Effector memory CD4-positive, alpha-beta T cell (primary cell): ENCODE data around the gene ASIP.
A peak's percentile ranks its signal among the peaks of the same experiment; 100 is the strongest.
"Not testable (repeated sequence)": the region's sequence is repeated elsewhere in the genome, so short reads cannot be mapped to it uniquely, and the experiment has no call there.

ENCODE experiments used
- DNase-seq, 3 donors: peaks; one replicate each; pipeline ENCODE4 v3.0.0-alpha.2; 2020
- H3K27ac ChIP-seq: 2 replicates; pipeline ENCODE4 v1.7.0; 2013; ENCODE audit warnings: mild to moderate bottlenecking, low read length, moderate library complexity; ENCODE audit not compliant: insufficient read depth, poor library complexity, severe bottlenecking
- H3K27me3 ChIP-seq: replicated peaks from 2 replicates; pipeline ENCODE4 v1.7.0; 2013; ENCODE audit warnings: mild to moderate bottlenecking, low read length; ENCODE audit not compliant: insufficient read depth, control insufficient read depth, poor library complexity, severe bottlenecking
- H3K36me3 ChIP-seq: 2 replicates; pipeline ENCODE4 v1.7.0; 2013; ENCODE audit warnings: mild to moderate bottlenecking, low read length, moderate library complexity; ENCODE audit not compliant: control insufficient read depth, insufficient read depth
- H3K4me1 ChIP-seq: 2 replicates; pipeline ENCODE4 v1.7.0; 2013; ENCODE audit warnings: low read length, mild to moderate bottlenecking; ENCODE audit not compliant: control insufficient read depth, insufficient read depth, poor library complexity, severe bottlenecking
- H3K4me3 ChIP-seq: 2 replicates; pipeline ENCODE4 v1.7.0; 2013; ENCODE audit warnings: low read length, low read depth, mild to moderate bottlenecking; ENCODE audit not compliant: insufficient read depth, poor library complexity, severe bottlenecking
- H3K9me3 ChIP-seq: 2 replicates; pipeline ENCODE4 v1.7.0; 2013; ENCODE audit warnings: mild to moderate bottlenecking, low read length, moderate library complexity; ENCODE audit not compliant: control insufficient read depth

ASIP gene

DNA sequence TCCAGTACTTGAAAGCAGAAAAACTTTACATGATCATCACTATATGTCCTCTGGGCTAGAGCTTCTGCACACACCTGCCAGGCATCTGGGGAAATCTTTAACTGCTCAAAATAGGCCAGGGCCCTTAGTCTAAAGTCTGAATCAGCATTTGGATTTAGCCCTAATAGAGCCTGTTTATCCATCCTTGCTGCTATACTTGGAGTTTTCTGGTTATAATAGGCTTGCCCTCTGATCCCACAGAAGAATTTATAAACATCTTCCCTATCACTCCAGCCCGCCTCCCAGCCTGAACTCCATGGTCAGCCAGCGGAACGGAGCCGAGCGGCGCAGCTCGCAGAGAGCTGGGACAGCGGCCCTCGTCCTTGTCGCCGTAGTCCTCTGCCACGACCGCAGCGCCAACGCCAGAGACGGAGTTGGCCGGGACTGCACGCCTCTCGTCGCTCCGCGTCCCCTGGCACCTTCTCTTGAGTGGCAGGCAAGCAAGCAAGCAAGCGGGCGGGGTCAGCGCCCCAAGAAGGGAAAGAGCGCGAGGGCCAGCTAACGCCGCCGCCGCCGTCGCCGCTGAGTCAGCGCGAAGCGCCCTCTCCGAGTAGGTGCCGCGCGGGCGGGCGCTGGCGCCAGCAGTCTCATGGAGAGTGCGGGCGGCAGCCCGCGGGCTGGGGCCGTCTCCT lies 25.4 kb upstream of the ASIP start:
- DNase-seq = peak in 1 of 3 donors; percentile 0
- Histone ChIP-seq H3K27me3 (peaks cover 10% of the 10 kb centered on the region), H3K9me3 (no peaks in the 10 kb centered on the region), H3K36me3 (no peaks in the 10 kb centered on the region), H3K4me3 (no peak overlapping the region), H3K27ac (no peak overlapping the region), H3K4me1 (peaks cover 7% of the 10 kb centered on the region)

DNA sequence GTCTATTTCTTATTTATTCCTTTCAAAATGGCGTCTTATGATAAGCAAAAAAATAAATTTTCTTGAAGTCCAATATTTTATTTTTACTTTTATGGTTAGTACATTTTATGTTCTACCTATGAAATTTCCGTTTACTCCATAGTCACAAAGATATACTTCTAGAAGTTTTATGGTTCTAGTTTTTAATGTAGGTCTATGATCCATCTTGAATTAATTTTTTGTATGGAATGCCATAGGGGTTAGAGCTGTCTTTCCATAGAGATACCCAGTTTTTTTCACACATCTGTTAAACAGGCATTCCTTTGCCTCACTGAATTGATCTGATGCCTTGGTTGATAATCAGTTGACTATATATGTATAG lies 24.9 kb upstream of the ASIP start:
- Histone ChIP-seq H3K4me3 (no peak overlapping the region), H3K4me1 (peaks cover 7% of the 10 kb centered on the region), H3K36me3 (no peaks in the 10 kb centered on the region), H3K27me3 (peaks cover 10% of the 10 kb centered on the region), H3K27ac (no peak overlapping the region), H3K9me3 (no peaks in the 10 kb centered on the region)
- DNase-seq = no peak

DNA sequence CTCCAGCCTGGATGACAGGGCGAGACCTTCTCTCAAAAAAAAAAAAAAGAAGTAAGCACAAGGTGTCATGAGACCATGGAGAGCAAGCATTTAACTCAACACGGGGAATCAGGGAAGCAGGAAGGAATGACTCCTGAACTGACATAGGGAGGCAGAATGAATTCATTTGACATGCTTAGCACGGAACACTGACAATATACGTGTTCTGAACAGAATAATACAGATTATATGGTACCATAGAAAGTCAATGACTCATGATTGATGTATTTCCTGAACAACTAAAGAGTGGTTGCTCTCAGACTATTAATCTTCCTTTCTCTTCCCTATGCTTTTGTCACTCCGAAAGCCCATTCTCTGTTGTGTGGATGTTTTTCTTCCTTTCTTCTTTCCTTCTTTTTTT lies 20.7 kb upstream of the ASIP start:
- Histone ChIP-seq H3K4me1 (peaks cover 7% of the 10 kb centered on the region), H3K27ac (no peak overlapping the region), H3K4me3 (no peak overlapping the region), H3K36me3 (no peaks in the 10 kb centered on the region), H3K9me3 (no peaks in the 10 kb centered on the region), H3K27me3 (peaks cover 9% of the 10 kb centered on the region)
- no peak for DNase-seq

DNA sequence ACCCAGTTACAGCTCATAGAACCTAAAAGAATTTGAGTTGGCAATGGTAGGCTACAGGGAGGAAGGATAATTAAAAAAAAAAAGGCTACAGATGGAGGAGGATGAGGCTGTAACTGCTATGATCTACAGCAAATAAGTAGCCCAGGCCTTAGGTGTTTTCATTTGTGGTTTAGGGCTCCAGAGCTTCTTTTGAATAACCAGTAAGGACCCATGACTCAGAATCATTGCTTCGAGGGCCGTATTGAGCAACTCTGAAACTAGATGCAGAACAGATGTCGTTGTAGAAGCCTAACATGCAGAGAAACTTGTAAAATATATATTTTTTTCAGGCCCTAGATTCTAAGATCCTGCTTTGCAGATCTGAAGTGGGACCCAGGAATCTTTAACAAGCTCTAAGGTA lies 19.0 kb upstream of the ASIP start:
- H3K4me3 ChIP-seq = no peak overlapping the region
- peaks cover 4% of the 10 kb centered on the region for H3K27me3 ChIP-seq
- no peaks in the 10 kb centered on the region for H3K9me3 ChIP-seq
- H3K4me1 ChIP-seq = no peaks in the 10 kb centered on the region
- DNase-seq = no peak
- H3K27ac ChIP-seq = no peak overlapping the region
- H3K36me3 ChIP-seq = no peaks in the 10 kb centered on the region

DNA sequence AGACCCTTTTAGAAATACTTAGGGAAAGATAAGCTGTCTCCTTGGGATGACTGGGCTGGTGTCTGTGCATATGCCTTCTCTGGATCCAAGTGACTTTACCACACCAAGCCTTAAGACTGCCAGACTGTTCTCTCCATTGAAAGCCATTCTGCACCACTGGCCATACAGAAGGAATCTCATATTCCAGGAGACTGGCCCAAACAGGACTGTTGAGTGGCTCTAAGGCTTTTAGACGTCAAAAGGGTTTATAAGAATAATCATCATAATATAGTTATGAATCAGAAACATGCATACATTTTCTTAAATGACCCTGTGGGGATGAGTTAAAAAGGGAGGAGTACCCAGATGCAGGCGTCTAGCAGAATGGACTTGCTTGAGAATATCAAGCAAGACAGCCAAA lies 17.0 kb upstream of the ASIP start:
- not testable (repeated sequence) for H3K27me3 ChIP-seq, H3K4me3 ChIP-seq, H3K4me1 ChIP-seq, H3K36me3 ChIP-seq, H3K27ac ChIP-seq, DNase-seq, H3K9me3 ChIP-seq

DNA sequence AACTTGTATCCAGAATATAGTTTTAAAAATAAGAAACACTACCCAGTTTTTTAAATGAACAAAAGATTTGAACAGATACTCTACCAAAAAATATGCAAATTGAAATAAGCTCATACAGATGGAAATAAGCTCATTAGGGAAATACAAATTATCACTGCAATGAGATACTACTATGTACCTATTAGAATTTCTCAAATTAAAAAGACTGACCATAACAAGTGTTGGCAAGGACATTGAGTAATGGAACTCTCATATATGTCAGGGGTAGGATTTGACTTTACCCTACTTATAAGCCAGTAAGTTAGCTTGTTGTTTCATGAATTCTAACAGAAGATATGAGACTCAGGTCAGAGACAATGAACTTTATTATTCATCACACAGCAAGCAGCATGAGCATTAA lies 9.6 kb upstream of the ASIP start:
- no peaks in the 10 kb centered on the region for H3K4me1 ChIP-seq
- H3K9me3 ChIP-seq = no peaks in the 10 kb centered on the region
- no peaks in the 10 kb centered on the region for H3K36me3 ChIP-seq
- no peaks in the 10 kb centered on the region for H3K27me3 ChIP-seq
- DNase-seq = no peak
- no peak overlapping the region for H3K27ac ChIP-seq
- H3K4me3 ChIP-seq = no peak overlapping the region

DNA sequence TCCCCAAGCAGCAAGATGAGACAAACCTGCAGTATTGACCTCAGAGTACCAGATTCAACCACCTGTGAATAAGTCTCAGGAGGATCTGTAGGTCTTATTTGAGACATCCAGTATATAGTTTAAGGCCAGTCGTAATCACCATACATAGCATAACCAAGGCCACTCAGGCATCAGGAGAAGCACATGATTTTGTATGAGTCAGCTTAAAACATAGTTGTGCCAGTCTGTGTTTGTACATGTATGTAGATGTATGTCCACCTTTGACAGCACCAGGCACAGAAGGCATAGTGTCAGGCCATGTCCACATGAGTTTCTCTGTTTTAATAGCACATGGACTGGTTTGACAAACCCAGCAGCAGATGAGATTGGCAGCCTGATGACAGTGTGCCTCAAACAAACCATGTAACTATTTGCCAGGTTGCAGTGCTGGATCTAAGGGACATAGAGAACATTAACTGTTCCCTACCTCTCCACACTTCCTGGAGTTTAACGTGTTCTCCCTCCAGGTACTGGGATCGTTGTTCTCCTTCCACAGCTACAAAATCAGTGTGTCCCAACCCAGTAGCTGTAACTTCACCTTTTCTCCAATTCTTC lies 8.6 kb upstream of the ASIP start:
- no peak for DNase-seq

DNA sequence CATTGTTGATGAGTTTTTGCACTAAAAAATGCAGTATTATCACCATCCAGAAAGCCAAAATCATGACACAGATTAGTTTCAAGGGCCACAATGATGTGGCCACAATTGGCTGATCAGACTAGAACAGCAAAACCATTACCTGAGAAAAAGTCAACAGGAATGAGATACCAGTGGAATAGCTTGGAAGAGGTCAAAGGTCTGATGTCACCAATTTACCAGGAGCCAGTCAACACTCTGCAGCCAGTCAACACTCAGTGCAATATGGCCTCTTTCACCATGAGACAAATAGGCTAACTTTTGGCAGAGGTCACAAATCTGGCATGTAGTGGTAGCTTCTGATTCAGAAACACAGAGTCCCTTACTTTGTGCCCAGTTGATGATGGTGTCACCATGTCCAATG lies 7.5 kb upstream of the ASIP start:
- H3K27ac ChIP-seq = no peak overlapping the region

More for the DNA sequence above, 8.6 kb upstream of the ASIP start:
- no peak overlapping the region for H3K27ac ChIP-seq
- H3K4me3 ChIP-seq = no peak overlapping the region
- H3K27me3 ChIP-seq = no peaks in the 10 kb centered on the region
- no peaks in the 10 kb centered on the region for H3K9me3 ChIP-seq
- no peaks in the 10 kb centered on the region for H3K36me3 ChIP-seq
- no peaks in the 10 kb centered on the region for H3K4me1 ChIP-seq

DNA sequence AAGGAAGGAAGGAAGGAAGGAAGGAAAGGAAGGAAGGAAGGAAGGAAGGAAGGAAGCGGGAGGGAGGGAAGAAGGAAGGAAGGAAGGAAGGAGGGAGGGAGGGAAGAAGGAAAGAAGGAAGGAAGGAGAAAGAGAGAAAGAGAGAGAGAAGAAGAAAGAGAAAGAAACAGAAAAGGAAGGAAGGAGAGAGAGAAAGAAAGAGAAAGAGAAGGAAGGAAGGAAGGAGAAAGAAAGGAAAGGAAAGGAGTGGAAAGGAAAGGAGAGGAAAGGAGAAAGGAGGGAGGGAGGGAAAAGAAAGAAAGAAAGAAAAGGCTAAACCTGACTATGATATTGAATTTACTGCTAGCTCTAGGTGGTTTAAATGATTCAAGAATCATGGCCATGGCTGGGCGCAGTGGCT lies 5.3 kb upstream of the ASIP start:
- DNase-seq = no peak
- H3K27me3 ChIP-seq = no peaks in the 10 kb centered on the region
- H3K4me1 ChIP-seq = no peaks in the 10 kb centered on the region
- H3K36me3 ChIP-seq = no peaks in the 10 kb centered on the region
- no peaks in the 10 kb centered on the region for H3K9me3 ChIP-seq
- H3K4me3 ChIP-seq = no peak overlapping the region
- H3K27ac ChIP-seq = no peak overlapping the region

More for the DNA sequence above, 7.5 kb upstream of the ASIP start:
- Histone ChIP-seq H3K4me1 (no peaks in the 10 kb centered on the region), H3K27me3 (no peaks in the 10 kb centered on the region), H3K9me3 (no peaks in the 10 kb centered on the region), H3K4me3 (no peak overlapping the region), H3K36me3 (no peaks in the 10 kb centered on the region)
- DNase-seq = no peak

DNA sequence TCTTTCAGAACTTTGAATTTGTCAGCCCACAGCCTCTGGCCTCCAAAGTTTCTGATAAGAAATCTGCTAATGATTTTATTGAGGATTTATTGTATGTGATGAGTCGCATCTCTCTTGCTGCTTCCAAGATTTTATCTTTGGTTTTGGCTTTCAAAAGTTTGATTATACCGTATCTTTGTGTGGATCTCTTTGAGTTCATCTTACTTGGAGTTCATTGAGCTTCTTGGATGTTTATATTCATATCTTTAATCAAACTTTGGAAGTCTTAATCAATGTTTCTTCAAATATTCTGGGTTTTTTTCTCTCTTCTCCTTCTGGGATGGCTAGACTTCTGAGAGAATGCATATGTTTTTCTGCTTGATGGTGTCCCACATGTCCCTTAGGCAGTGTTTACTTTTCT lies 3.3 kb upstream of the ASIP start:
- H3K36me3 ChIP-seq = no peaks in the 10 kb centered on the region
- no peak overlapping the region for H3K4me3 ChIP-seq
- H3K27me3 ChIP-seq = no peaks in the 10 kb centered on the region
- H3K9me3 ChIP-seq = no peaks in the 10 kb centered on the region
- no peaks in the 10 kb centered on the region for H3K4me1 ChIP-seq
- DNase-seq = no peak
- no peak overlapping the region for H3K27ac ChIP-seq
